H7 (cell line): ENCODE data around the gene NDUFA1. TPM values are rescaled to one million over a fixed set of nuclear protein-coding genes. Genes with fewer than 3 reads are reported as not detected.
"Not testable (repeated sequence)": the region's sequence is repeated elsewhere in the genome, so short reads cannot be mapped to it uniquely, and the experiment has no call there.

Experiments used
- DNase-seq: peaks from one replicate; pipeline ENCODE4 v3.0.0; 2012
- H3K27me3 ChIP-seq: 2 replicates; pipeline ENCODE4 v1.6.0; 2011; ENCODE audit warnings: mild to moderate bottlenecking, low read length; ENCODE audit not compliant: control insufficient read depth, insufficient read depth
- H3K36me3 ChIP-seq: replicated peaks from 2 replicates; pipeline ENCODE4 v1.5.1; 2011; ENCODE audit warnings: low read length; ENCODE audit not compliant: control insufficient read depth, insufficient read depth
- H3K4me3 ChIP-seq: 2 replicates; pipeline ENCODE4 v1.5.1; 2011; ENCODE audit warnings: low read depth, mild to moderate bottlenecking, control low read depth, low read length, moderate library complexity; ENCODE audit not compliant: insufficient read depth
- total RNA-seq: library from RNA; depleted of rRNA; stranded (reverse); fragments of >200 nt; shearing (Covaris generic); gene quantifications from 2 replicates; pipeline ENCODE4 v1.2.3, GENCODE V29; 2014; rRNA removed

The NDUFA1 gene
- total RNA-seq: 73.1 and 79.1 TPM in 2 replicates

GRCh38 chrX:119871599-119872395 lies at the start of gene NDUFA1, which contains the start of gene RNF113A:
TSS of gene NDUFA1 (plus strand) at chrX:119871832. CDS start at chrX:119871912, 80 bp downstream.
TSS of gene RNF113A (minus strand) at chrX:119871733. CDS start at chrX:119871613, 120 bp downstream.
- DNase-seq: peak; percentile 84
- Histone ChIP-seq H3K4me3 (peak within 1 kb of the TSS; percentile 78), H3K27me3 (no peaks in the 10 kb centered on the region), H3K36me3 (no peaks in the 10 kb centered on the region)

GRCh38 chrX:119824221-119824620 lies 47.4 kb upstream of the NDUFA1 start:
- H3K36me3 ChIP-seq, DNase-seq, H3K27me3 ChIP-seq, H3K4me3 ChIP-seq: not testable (repeated sequence)

- no peak overlapping the region for H3K4me3 ChIP-seq
- no peaks in the 10 kb centered on the region for H3K27me3 ChIP-seq
- no peak for DNase-seq
- no peaks in the 10 kb centered on the region; the same call in none of the 2 replicates for H3K36me3 ChIP-seq
Observed at GRCh38 chrX:119826399-119826959, 45.2 kb upstream of the NDUFA1 start.

- no peak for DNase-seq
- Histone ChIP-seq H3K36me3 (no peaks in the 10 kb centered on the region; the same call in none of the 2 replicates), H3K4me3 (no peak overlapping the region), H3K27me3 (no peaks in the 10 kb centered on the region)
Observed at GRCh38 chrX:119828446-119828845, 43.2 kb upstream of the NDUFA1 start.

GRCh38 chrX:119833905-119834304 lies 37.7 kb upstream of the NDUFA1 start:
- DNase-seq: no peak
- Histone ChIP-seq H3K4me3 (no peak overlapping the region), H3K27me3 (no peaks in the 10 kb centered on the region), H3K36me3 (peaks cover 7% of the 10 kb centered on the region)

- Histone ChIP-seq H3K4me3 (peak within 1 kb of the TSS; percentile 75), H3K27me3 (no peaks in the 10 kb centered on the region), H3K36me3 (no peaks in the 10 kb centered on the region)
- DNase-seq: peak; percentile 91
Observed at GRCh38 chrX:119852382-119853353, 19.0 kb upstream of the NDUFA1 start, which contains the start of gene UPF3B. TSS of gene UPF3B (minus strand) at chrX:119852963. CDS start at chrX:119852928, 35 bp downstream.

GRCh38 chrX:119853444-119853843 lies 18.2 kb upstream of the NDUFA1 start:
- H3K36me3 ChIP-seq: no peaks in the 10 kb centered on the region
- H3K4me3 ChIP-seq: peak overlapping the region; percentile 14; the same call in 1 of the 2 replicates
- H3K27me3 ChIP-seq: no peaks in the 10 kb centered on the region
- DNase-seq: no peak

- Histone ChIP-seq H3K4me3 (peak overlapping the region; percentile 78), H3K27me3 (no peaks in the 10 kb centered on the region), H3K36me3 (no peaks in the 10 kb centered on the region)
- peak; percentile 37 for DNase-seq
Observed at GRCh38 chrX:119870626-119871131, 953 bp upstream of the NDUFA1 start.

- H3K4me3 ChIP-seq: peak overlapping the region; percentile 78
- H3K36me3 ChIP-seq: no peaks in the 10 kb centered on the region
- DNase-seq: no peak
Observed at GRCh38 chrX:119871245-119871598, 410 bp upstream of the NDUFA1 start.

GRCh38 chrX:119878740-119879139 lies 7.1 kb downstream of the NDUFA1 start:
- no peak overlapping the region for H3K4me3 ChIP-seq
- H3K27me3 ChIP-seq: no peaks in the 10 kb centered on the region
- no peaks in the 10 kb centered on the region; the same call in 1 of the 2 replicates for H3K36me3 ChIP-seq
- DNase-seq: no peak

More at GRCh38 chrX:119871245-119871598, 410 bp upstream of the NDUFA1 start:
- H3K27me3 ChIP-seq: no peaks in the 10 kb centered on the region

- Histone ChIP-seq H3K4me3 (no peak overlapping the region), H3K27me3 (no peaks in the 10 kb centered on the region), H3K36me3 (no peaks in the 10 kb centered on the region; the same call in 1 of the 2 replicates)
- DNase-seq: no peak
Observed at GRCh38 chrX:119880076-119880475, 8.4 kb downstream of the NDUFA1 start.

- peak; percentile 36 for DNase-seq
- no peaks in the 10 kb centered on the region for H3K27me3 ChIP-seq
- no peaks in the 10 kb centered on the region; the same call in 1 of the 2 replicates for H3K36me3 ChIP-seq
- no peak overlapping the region for H3K4me3 ChIP-seq
Observed at GRCh38 chrX:119880552-119881437, 9.2 kb downstream of the NDUFA1 start.
